K562 (cell line): ENCODE measurements around the gene BCAR1. TPM values are rescaled to one million over a fixed set of nuclear protein-coding genes. Genes with fewer than 3 reads are reported as not detected.
A peak's percentile ranks its signal among the peaks of the same experiment; 100 is the strongest.

ENCODE experiments used
- ATAC-seq: fragments of 200-7000 bp; cut with Tn5 transposase; 3 replicates; pipeline ENCODE4 v1.9.1; 2020; ENCODE audit warnings: moderate library complexity
- BruUV-seq: library from RNA; stranded (reverse); fragments of 400-500 nt; replicated peaks from 2 replicates; lab custom pipeline; 2021; lab: Mats Ljungman, UMichigan
- CTCF ChIA-PET: fragments of 300-600 bp; formaldehyde crosslinking; extraction: SDS; loops from one replicate; lab custom pipeline; 2021; ENCODE audit warnings: low intra/inter-chr PET ratio; lab: Yijun Ruan, JAX
- POLR2A ChIA-PET: fragments of 300-600, 350-650 bp; sonication (Branson Sonifier 250); formaldehyde crosslinking; extraction: SDS; loops from one replicate; lab custom pipeline; 2021; ENCODE audit warnings: antibody characterized with exemption, inconsistent platforms; lab: Yijun Ruan, JAX
- DNase-seq, 4 experiments: peaks; one replicate each; pipeline versions ENCODE4 v3.0.0 to v3.0.0-alpha.2; 2011 to 2018; ENCODE audit warnings: low spot score in 3 of 4, mixed read lengths in 3 of 4; ENCODE audit errors: extremely low read depth in 1 of 4
- FAIRE-seq: peaks from 2 replicates; lab custom pipeline; 2011; peaks lifted over from hg19 to GRCh38; lab: Jason Lieb, UNC
- H2AFZ ChIP-seq: 2 replicates; pipeline ENCODE4 v1.6.0; 2011; ENCODE audit warnings: low read depth, low read length, control low read depth, inconsistent platforms
- H3K27ac ChIP-seq: fragments of 200-600 bp; 3 replicates; pipeline ENCODE4 v1.8.0; 2011; ENCODE audit warnings: low read depth, mild to moderate bottlenecking, control low read depth, inconsistent platforms, low read length, moderate library complexity, mixed read lengths; ENCODE audit errors: extremely low read depth
- H3K27me3 ChIP-seq, 2 experiments: fragments of 300-600 bp in 1 of 2; 2 replicates in 1 of 2; 3 replicates in 1 of 2; pipeline versions ENCODE4 v1.6.0 to v1.8.0; 2011; ENCODE audit warnings: inconsistent platforms in 2 of 2, low read length in 2 of 2, mild to moderate bottlenecking in 1 of 2, mixed read lengths in 1 of 2, moderate library complexity in 1 of 2; ENCODE audit not compliant: control insufficient read depth in 2 of 2, insufficient read depth in 2 of 2
- H3K36me3 ChIP-seq: fragments of 300-600 bp; 3 replicates; pipeline ENCODE4 v1.8.0; 2011; ENCODE audit warnings: mild to moderate bottlenecking, low read length, inconsistent platforms; ENCODE audit not compliant: control insufficient read depth, insufficient read depth
- H3K4me1 ChIP-seq, 2 experiments: fragments of 200-600 bp in 1 of 2; replicated peaks in 1 of 2; 2 replicates in 1 of 2; 3 replicates in 1 of 2; pipeline versions ENCODE4 v1.5.1 to v1.8.0; 2011; ENCODE audit warnings: inconsistent platforms in 2 of 2, low read length in 2 of 2, mild to moderate bottlenecking in 1 of 2, mixed read lengths in 1 of 2, moderate library complexity in 1 of 2; ENCODE audit not compliant: control insufficient read depth in 2 of 2, insufficient read depth in 2 of 2
- H3K4me2 ChIP-seq: 2 replicates; pipeline ENCODE4 v1.6.1; 2011; ENCODE audit warnings: low read length, control low read depth, inconsistent platforms, mixed read lengths; ENCODE audit not compliant: insufficient read depth
- H3K4me3 ChIP-seq: fragments of 200-600 bp; sonication (generic), shearing (Covaris generic); 2 replicates; pipeline ENCODE4 v1.5.1; 2016; ENCODE audit warnings: control low read depth, inconsistent platforms
- H3K79me2 ChIP-seq: fragments of 200-600 bp; 3 replicates; pipeline ENCODE4 v1.8.0; 2011; ENCODE audit warnings: low read length, inconsistent platforms; ENCODE audit not compliant: control insufficient read depth, insufficient read depth
- H3K9ac ChIP-seq, 2 experiments: 2 replicates each; pipeline versions ENCODE4 v1.6.0 to v1.6.1; 2011; ENCODE audit warnings: low read depth in 2 of 2, low read length in 2 of 2, control low read depth in 1 of 2, inconsistent platforms in 1 of 2, mild to moderate bottlenecking in 1 of 2, mixed read lengths in 1 of 2; ENCODE audit not compliant: insufficient read depth in 1 of 2
- H3K9me1 ChIP-seq: one replicate; pipeline ENCODE4 v1.6.0; 2011; ENCODE audit warnings: inconsistent platforms, mild to moderate bottlenecking, low read length, moderate library complexity; ENCODE audit not compliant: control insufficient read depth, insufficient read depth
- H3K9me3 ChIP-seq: replicated peaks from 2 replicates; pipeline ENCODE4 v1.5.1; 2011; ENCODE audit warnings: low read depth, low read length, inconsistent platforms; ENCODE audit not compliant: control insufficient read depth, insufficient read depth
- H4K20me1 ChIP-seq: replicated peaks from 2 replicates; pipeline ENCODE4 v1.6.1; 2011; ENCODE audit warnings: low read length, inconsistent platforms, mixed read lengths; ENCODE audit not compliant: control insufficient read depth, insufficient read depth
- CBX1 ChIP-seq: sonication (generic); IDR thresholded peaks from 2 replicates; pipeline ENCODE4 v1.6.1; 2016; ENCODE audit warnings: antibody characterized with exemption, low read depth, mild to moderate bottlenecking
- KAT2B ChIP-seq: IDR thresholded peaks from one replicate; pipeline ENCODE4 v1.6.1; 2012; ENCODE audit warnings: low read depth, mild to moderate bottlenecking, control low read depth, inconsistent platforms, low read length, moderate library complexity
- KLF1 ChIP-seq: fragments of 450-650 bp; IDR thresholded peaks from 2 replicates; pipeline ENCODE4 v1.6.1; 2016; ENCODE audit warnings: missing genetic modification characterization, missing compliant biosample characterization
- L3MBTL2 ChIP-seq: fragments of 450-650 bp; IDR thresholded peaks from 2 replicates; pipeline ENCODE4 v1.6.1; 2016; ENCODE audit warnings: mild to moderate bottlenecking, moderate library complexity
- MCM5 ChIP-seq: fragments of 450-650 bp; IDR thresholded peaks from 2 replicates; pipeline ENCODE4 v1.6.1; 2016; ENCODE audit warnings: low read depth
- NCOA4 ChIP-seq: fragments of 450-650 bp; IDR thresholded peaks from 2 replicates; pipeline ENCODE4 v1.6.1; 2018; ENCODE audit warnings: mild to moderate bottlenecking; ENCODE audit not compliant: partially characterized antibody
- RBM39 ChIP-seq: fragments of 200-400 bp; formaldehyde crosslinking; optimal IDR thresholded peaks from 2 replicates; pipeline ENCODE3; 2018; ENCODE audit warnings: low read depth, low read length
- TFE3 ChIP-seq: fragments of 450-650 bp; formaldehyde crosslinking; IDR thresholded peaks from 2 replicates; pipeline ENCODE4 v1.4.0; 2020; ENCODE audit warnings: mild to moderate bottlenecking, mixed read lengths
- TOE1 ChIP-seq, 2 experiments: fragments of 450-650 bp in 1 of 2; sonication (generic) in 1 of 2; formaldehyde crosslinking in 1 of 2; IDR thresholded peaks; 2 replicates each; pipeline versions ENCODE4 v1.7.1 to v1.8.0; 2016 to 2022; ENCODE audit warnings: borderline replicate concordance in 2 of 2, mild to moderate bottlenecking in 2 of 2, antibody characterized with exemption in 1 of 2, inconsistent platforms in 1 of 2, low read depth in 1 of 2, missing genetic modification reagents in 1 of 2, moderate library complexity in 1 of 2
- ZNF707 ChIP-seq: fragments of 250-450 bp; sonication (Bioruptor Pico); conservative IDR thresholded peaks from 2 replicates; pipeline ENCODE4 v1.8.0; 2022; ENCODE audit warnings: inconsistent platforms, mild to moderate bottlenecking, moderate library complexity
- WGBS: fragments of 100-300 bp; shearing (Covaris generic); methylation state at CpG from one replicate; pipeline ENCODE4 v1.1.6; 2016; ENCODE audit warnings: low coverage, mixed read lengths; ENCODE audit not compliant: insufficient coverage; ENCODE audit errors: missing lambda C conversion rate; 5-methylcytosine and 5-hydroxymethylcytosine counted together
- in situ Hi-C: fragments of 300-500 bp; cut with MboI; formaldehyde crosslinking; loops from 4 replicates; pipeline ENCODE4 v1.15.0; 2018; ENCODE audit warnings: inconsistent platforms, mixed read lengths
- intact Hi-C: fragments of 100-400 bp; cut with micrococcal nuclease; formaldehyde crosslinking; loops from 2 replicates; pipeline ENCODE4 v1.14.2; 2022
- polyA plus RNA-seq, 8 experiments: library from polyadenylated mRNA; depleted of rRNA in 4 of 8; stranded (reverse) in 5 of 8; unstranded in 3 of 8; fragments of >200 nt; fragmentation: Nextera tagmentation in 2 of 8; fragmentation: Illumina TruSeq in 1 of 8; extraction: Ambion mirVana in 2 of 8; extraction: Trizol in 1 of 8; gene quantifications; 2 replicates each; pipeline versions ENCODE4 v1.2.1 to v1.2.3, GENCODE V29; 2011 to 2014; ENCODE audit warnings: inconsistent platforms in 1 of 8, missing spikeins in 1 of 8
- total RNA-seq, 7 experiments: library from RNA; depleted of rRNA in 6 of 7; stranded (reverse); fragments of >200 nt in 6 of 7; fragmentation: Illumina TruSeq in 2 of 7; extraction: Trizol in 2 of 7; gene quantifications; 2 replicates each; pipeline versions ENCODE4 v1.2.1 to v1.2.3, GENCODE V29; 2011 to 2021; ENCODE audit warnings: low replicate concordance in 1 of 7

The BCAR1 gene
- total and polyA plus RNA-seq, 9 of the 15 experiments (the other 6 are each of a cell fraction or from before 2014, with no cell fraction given): 0.10 to 26.3 (median 3.6) TPM

GRCh38 chr16:75203096-75203495, 48.3 kb downstream of the BCAR1 start (continued):
- TF ChIP-seq KLF1 (tag) (no peak), MCM5 (no peak), KAT2B (no peak), CBX1 (no peak), RBM39 (no peak)

GRCh38 chr16:75202069-75202590, 49.3 kb downstream of the BCAR1 start:
- Histone ChIP-seq H3K79me2 (no peaks in the 10 kb centered on the region), H3K9me1 (no peaks in the 10 kb centered on the region), H3K4me3 (no peak overlapping the region), H2AFZ (no peak overlapping the region), H3K36me3 (no peaks in the 10 kb centered on the region), H3K27me3 (peaks cover 25 to 48% of the 10 kb centered on the region in 2 experiments), H3K27ac (no peak overlapping the region), H3K9ac (no peak overlapping the region), H4K20me1 (no peaks in the 10 kb centered on the region), H3K9me3 (no peaks in the 10 kb centered on the region), H3K4me2 (no peak overlapping the region), H3K4me1 (peaks cover 7 to 8% of the 10 kb centered on the region in 2 experiments; a peak in 4 of 5 replicates)
- 37% methylated on average over 13 of the region's 13 CpGs for WGBS
- TF ChIP-seq TOE1 (IDR thresholded peaks at IDR 0.05; ENCODE audit: borderline replicate concordance) (peak; percentile 45; the same call in 1 of the 2 replicates), TOE1 (CRISPR knock-in tag; IDR thresholded peaks at IDR 0.05; ENCODE audit: borderline replicate concordance, low read depth) (no peak), ZNF707 (CRISPR knock-in tag) (no peak), L3MBTL2 (no peak), TFE3 (CRISPR knock-in tag) (peak; percentile 88), NCOA4 (no peak)
- intact Hi-C loops (no loop called here), in situ Hi-C loops (loop anchor here (5.0 to 25.0 kb wide), 3 partner anchors 185 to 1985 kb away; partner anchors contain the start of genes MON1B and SYCE1L)
- no TSS peak for BruUV-seq
- POLR2A ChIA-PET: no interaction called here
- ATAC-seq (no peak), DNase-seq (no peak), FAIRE-seq (no peak)
- CTCF ChIA-PET: interaction anchor here (0.6 kb wide), 1 partner anchor 319 kb away, joined by 10 read pairs; no protein-coding TSS in a partner anchor
